Neural crest cell (in vitro differentiated cells): ENCODE results near the gene ARMC9. TPM values are rescaled to one million over a fixed set of nuclear protein-coding genes. Genes with fewer than 3 reads are reported as not detected.

ENCODE experiments used
- DNase-seq: peaks from one replicate; pipeline ENCODE4 v3.0.0; 2021; ENCODE audit warnings: low read depth, mixed read lengths, low spot score
- H3K27ac Mint-ChIP-seq: one replicate; pipeline ENCODE4 v1.8.0; 2021; ENCODE audit warnings: mild to moderate bottlenecking, mixed read lengths; ENCODE audit not compliant: unreplicated experiment
- H3K27me3 Mint-ChIP-seq: 2 replicates; pipeline ENCODE4 v1.8.0; 2021; ENCODE audit warnings: low read depth, mild to moderate bottlenecking, mixed read lengths
- H3K36me3 Mint-ChIP-seq: 2 replicates; pipeline ENCODE4 v1.8.0; 2021; ENCODE audit warnings: low read depth, mild to moderate bottlenecking, mixed read lengths
- H3K4me1 Mint-ChIP-seq: 2 replicates; pipeline ENCODE4 v1.8.0; 2021; ENCODE audit warnings: mixed read lengths
- H3K4me3 Mint-ChIP-seq: one replicate; pipeline ENCODE4 v1.8.0; 2021; ENCODE audit warnings: mild to moderate bottlenecking, mixed read lengths
- H3K9me3 Mint-ChIP-seq: 2 replicates; pipeline ENCODE4 v1.8.0; 2021; ENCODE audit warnings: mixed read lengths
- CTCF ChIP-seq: fragments of 200-600 bp; sonication (generic); conservative IDR thresholded peaks from 2 replicates; pipeline ENCODE4 v1.5.0; 2021; ENCODE audit warnings: antibody characterized with exemption, mild to moderate bottlenecking
- total RNA-seq: library from RNA; stranded (reverse); gene quantifications from 2 replicates; pipeline ENCODE4 v1.2.1, GENCODE V29; 2021

Gene ARMC9
- total RNA-seq, 1 donor from 2014 or later, result 35.0 TPM

- Mint-ChIP-seq H3K27ac (no peak overlapping the region), H3K9me3 (peaks cover 4% of the 10 kb centered on the region), H3K27me3 (no peaks in the 10 kb centered on the region), H3K4me1 (peaks cover 9% of the 10 kb centered on the region), H3K36me3 (peaks cover 9% of the 10 kb centered on the region), H3K4me3 (no peak overlapping the region)
- no peak for DNase-seq
- no peak for TF ChIP-seq CTCF
Measured at GRCh38 chr2:231384109-231384435, 185.6 kb downstream of the ARMC9 start.

DNA sequence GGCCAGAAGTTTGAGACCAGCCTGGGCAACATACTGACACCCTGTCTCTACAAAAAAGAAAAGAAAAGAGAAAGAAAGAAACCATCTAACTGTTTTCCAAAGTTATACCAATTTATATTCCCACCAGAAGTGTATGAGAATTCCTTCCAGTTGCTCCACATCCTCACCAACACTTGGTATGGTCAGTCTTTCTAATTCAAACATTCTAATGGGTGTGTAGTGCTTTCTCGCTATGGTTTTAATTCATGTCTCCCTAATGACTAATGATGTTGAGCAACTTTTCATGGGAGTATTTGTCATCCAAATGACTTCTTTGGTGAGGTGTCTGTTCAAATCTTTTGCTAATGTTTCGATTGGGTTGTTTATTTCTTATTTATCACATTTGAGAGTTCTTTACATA is 186.5 kb downstream of the ARMC9 start:
- no peak overlapping the region for H3K27ac Mint-ChIP-seq
- H3K36me3 Mint-ChIP-seq, result peaks cover 9% of the 10 kb centered on the region
- no peak for TF ChIP-seq CTCF
- H3K27me3 Mint-ChIP-seq, result no peaks in the 10 kb centered on the region
- peaks cover 11% of the 10 kb centered on the region for H3K4me1 Mint-ChIP-seq
- H3K9me3 Mint-ChIP-seq, result peaks cover 4% of the 10 kb centered on the region
- no peak overlapping the region for H3K4me3 Mint-ChIP-seq
- DNase-seq, result no peak

DNA sequence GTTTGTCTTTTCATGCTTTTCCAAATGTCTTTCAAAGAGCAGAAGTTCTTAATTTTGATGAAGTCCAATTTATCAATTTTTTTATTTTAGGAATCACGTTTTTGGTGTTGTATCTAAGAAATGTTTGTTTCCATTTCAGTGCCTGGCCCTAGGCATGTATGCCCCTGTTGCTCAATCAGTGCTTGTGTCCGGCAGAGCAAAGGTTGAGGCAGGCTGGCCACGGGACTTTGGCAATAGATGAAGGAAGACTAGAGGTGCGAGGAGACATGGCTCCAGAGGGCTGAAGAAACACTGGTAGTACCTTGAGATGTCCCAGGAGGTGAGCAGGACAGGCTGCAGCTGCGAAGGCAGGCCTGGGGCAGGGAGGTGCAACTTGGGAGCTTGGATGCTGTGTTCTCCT is 187.0 kb downstream of the ARMC9 start:
- H3K9me3 Mint-ChIP-seq, result peaks cover 4% of the 10 kb centered on the region
- H3K4me1 Mint-ChIP-seq, result peaks cover 11% of the 10 kb centered on the region
- no peak overlapping the region for H3K27ac Mint-ChIP-seq
- no peak overlapping the region for H3K4me3 Mint-ChIP-seq
- no peak for DNase-seq
- H3K36me3 Mint-ChIP-seq, result peaks cover 9% of the 10 kb centered on the region
- no peaks in the 10 kb centered on the region for H3K27me3 Mint-ChIP-seq
- TF ChIP-seq CTCF, result no peak

- TF ChIP-seq CTCF, result no peak
- H3K27me3 Mint-ChIP-seq, result no peaks in the 10 kb centered on the region
- no peak overlapping the region for H3K4me3 Mint-ChIP-seq
- peaks cover 4% of the 10 kb centered on the region for H3K9me3 Mint-ChIP-seq
- peaks cover 9% of the 10 kb centered on the region for H3K36me3 Mint-ChIP-seq
- DNase-seq, result no peak
- no peak overlapping the region for H3K27ac Mint-ChIP-seq
- peaks cover 11% of the 10 kb centered on the region for H3K4me1 Mint-ChIP-seq
Measured at GRCh38 chr2:231386446-231386845, 188.0 kb downstream of the ARMC9 start.

GRCh38 chr2:231387904-231388724 is 189.7 kb downstream of the ARMC9 start:
- TF ChIP-seq CTCF, result no peak
- Mint-ChIP-seq H3K27ac (peak overlapping the region; percentile 97), H3K4me1 (peaks cover 12% of the 10 kb centered on the region), H3K9me3 (peaks cover 4% of the 10 kb centered on the region), H3K4me3 (no peak overlapping the region), H3K36me3 (peaks cover 9% of the 10 kb centered on the region), H3K27me3 (peaks cover under 1% of the 10 kb centered on the region)
- peak; percentile 35 for DNase-seq
